ENCODE results near the gene CALHM5. TPM values are rescaled to one million over a fixed set of nuclear protein-coding genes. Genes with fewer than 3 reads are reported as not detected.

Gene CALHM5
- total and polyA plus RNA-seq, 7 donors, result 0.52 to 1.2 (median 0.81) TPM

DNA sequence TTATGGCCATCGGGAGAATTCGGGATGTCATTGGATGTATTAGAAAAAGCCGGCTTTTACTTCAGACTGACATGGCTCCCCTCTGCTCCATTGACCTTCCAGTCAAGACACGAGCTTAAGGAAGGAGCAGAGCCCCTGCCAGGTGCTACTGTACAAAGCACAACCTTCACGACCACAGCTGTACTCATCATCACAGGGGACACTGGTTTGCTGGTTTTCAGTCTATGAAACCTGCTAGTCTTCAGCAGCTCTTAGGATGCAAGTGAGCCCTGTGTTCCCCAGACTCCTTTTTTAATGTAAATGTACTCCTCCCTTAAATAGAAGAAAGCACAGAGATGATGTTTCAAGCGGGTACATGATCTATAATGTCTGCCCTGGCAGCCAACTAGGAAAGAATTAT lies 35.9 kb downstream of the CALHM5 start:
- DNase-seq (no peak), ATAC-seq (no peak)
- intact Hi-C loops (cut with DNase I), result no loop called here
- H3K27ac ChIP-seq, result no peak overlapping the region
- no peaks in the 10 kb centered on the region for H3K4me1 ChIP-seq
- no peaks in the 10 kb centered on the region for H3K36me3 ChIP-seq (ENCODE audit: insufficient read depth in 1 of 2, low read depth in 1 of 2)
- H3K9me3 ChIP-seq, result no peaks in the 10 kb centered on the region
- H3K4me3 ChIP-seq, result no peak overlapping the region
- WGBS, 3 donors, result 81 to 88% (median 84%) methylated on average over 6 of the region's 6 CpGs
- TF ChIP-seq, protein P1, sequence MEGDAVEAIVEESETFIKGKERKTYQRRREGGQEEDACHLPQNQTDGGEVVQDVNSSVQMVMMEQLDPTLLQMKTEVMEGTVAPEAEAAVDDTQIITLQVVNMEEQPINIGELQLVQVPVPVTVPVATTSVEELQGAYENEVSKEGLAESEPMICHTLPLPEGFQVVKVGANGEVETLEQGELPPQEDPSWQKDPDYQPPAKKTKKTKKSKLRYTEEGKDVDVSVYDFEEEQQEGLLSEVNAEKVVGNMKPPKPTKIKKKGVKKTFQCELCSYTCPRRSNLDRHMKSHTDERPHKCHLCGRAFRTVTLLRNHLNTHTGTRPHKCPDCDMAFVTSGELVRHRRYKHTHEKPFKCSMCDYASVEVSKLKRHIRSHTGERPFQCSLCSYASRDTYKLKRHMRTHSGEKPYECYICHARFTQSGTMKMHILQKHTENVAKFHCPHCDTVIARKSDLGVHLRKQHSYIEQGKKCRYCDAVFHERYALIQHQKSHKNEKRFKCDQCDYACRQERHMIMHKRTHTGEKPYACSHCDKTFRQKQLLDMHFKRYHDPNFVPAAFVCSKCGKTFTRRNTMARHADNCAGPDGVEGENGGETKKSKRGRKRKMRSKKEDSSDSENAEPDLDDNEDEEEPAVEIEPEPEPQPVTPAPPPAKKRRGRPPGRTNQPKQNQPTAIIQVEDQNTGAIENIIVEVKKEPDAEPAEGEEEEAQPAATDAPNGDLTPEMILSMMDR (IDR thresholded peaks at IDR 0.05), result no peak
- no peaks in the 10 kb centered on the region for H3K27me3 ChIP-seq (ENCODE audit: insufficient read depth in 3 of 3, low read length in 2 of 3)

- WGBS, 3 donors, result 27 to 42% (median 28%) methylated on average over 4 of the region's 4 CpGs
- intact Hi-C loops (cut with DNase I), result no loop called here
- Histone ChIP-seq H3K9me3 (no peaks in the 10 kb centered on the region), H3K4me1 (no peaks in the 10 kb centered on the region), H3K4me3 (no peak overlapping the region), H3K36me3 (ENCODE audit: insufficient read depth in 1 of 2, low read depth in 1 of 2) (no peaks in the 10 kb centered on the region), H3K27ac (no peak overlapping the region), H3K27me3 (ENCODE audit: insufficient read depth in 3 of 3, low read length in 2 of 3) (peaks cover 0 to 1% (median 0%) of the 10 kb centered on the region in 3 donors)
- DNase-seq (no peak), ATAC-seq (no peak)
- TF ChIP-seq, protein P1 (IDR thresholded peaks at IDR 0.05), result no peak
Observed at GRCh38 chr6:116550796-116551195, 39.4 kb downstream of the CALHM5 start.

DNA sequence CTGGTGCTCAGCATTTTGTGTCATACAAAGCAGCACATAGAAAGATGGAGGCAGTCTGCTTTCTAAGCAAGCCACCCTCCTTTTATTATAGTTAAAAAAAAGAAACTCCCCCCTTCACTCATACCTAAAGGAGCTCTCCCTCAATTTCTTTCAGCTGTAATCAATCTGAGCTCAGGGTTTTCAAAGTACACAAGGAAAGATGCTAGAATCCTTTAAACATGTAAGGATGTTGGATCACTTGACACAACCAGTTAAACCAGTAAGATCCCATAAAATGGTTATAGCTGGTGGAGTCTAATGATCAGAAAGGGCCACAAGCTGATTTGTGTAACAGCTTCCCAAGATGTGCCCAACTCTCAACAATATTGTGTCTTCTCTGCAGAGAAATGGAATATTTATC lies 42.0 kb downstream of the CALHM5 start, which contains the start of gene CALHM4:
TSS of gene CALHM4 (plus strand) at position 301 of the 400 bp plus-strand sequence. CDS start at position 344, 43 bp downstream.
- no peak within 1 kb of the TSS for H3K4me3 ChIP-seq
- peaks cover 6% of the 10 kb centered on the region for H3K4me1 ChIP-seq
- H3K27me3 ChIP-seq (ENCODE audit: insufficient read depth in 3 of 3, low read length in 2 of 3), result peaks cover 0 to 3% (median 0%) of the 10 kb centered on the region in 3 donors
- no peaks in the 10 kb centered on the region for H3K9me3 ChIP-seq
- H3K27ac ChIP-seq, result no peak within 1 kb of the TSS
- no peaks in the 10 kb centered on the region for H3K36me3 ChIP-seq (ENCODE audit: insufficient read depth in 1 of 2, low read depth in 1 of 2)
- intact Hi-C loops (cut with DNase I), result no loop called here
- TF ChIP-seq, protein P1 (IDR thresholded peaks at IDR 0.05), result no peak
- ATAC-seq (no peak), DNase-seq (no peak)

DNA sequence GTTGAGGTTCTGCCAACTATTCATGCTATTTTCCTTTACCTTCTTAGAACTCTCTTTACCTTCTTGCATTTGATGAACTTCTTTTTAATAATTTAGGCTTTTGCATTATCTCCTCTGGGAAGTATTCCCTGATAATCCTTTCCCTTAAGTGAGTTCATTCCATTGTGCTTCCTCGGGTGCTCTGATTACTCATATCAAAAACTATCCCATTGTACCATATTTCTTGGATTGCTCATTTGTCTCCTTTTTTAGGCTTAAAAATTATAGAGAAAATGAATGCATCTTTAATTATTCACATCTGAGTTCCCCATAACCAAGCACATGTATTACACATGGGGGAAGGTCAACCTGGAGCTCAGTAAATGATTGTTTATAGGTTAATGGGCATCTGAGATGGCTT lies 44.6 kb downstream of the CALHM5 start:
- no peaks in the 10 kb centered on the region for H3K9me3 ChIP-seq
- H3K4me3 ChIP-seq, result no peak overlapping the region
- H3K27ac ChIP-seq, result no peak overlapping the region
- H3K36me3 ChIP-seq (ENCODE audit: insufficient read depth in 1 of 2, low read depth in 1 of 2), result no peaks in the 10 kb centered on the region
- intact Hi-C loops (cut with DNase I), result no loop called here
- WGBS, 3 donors, result 53 to 66% (median 62%) methylated on average over 1 of the region's 1 CpG
- H3K27me3 ChIP-seq (ENCODE audit: insufficient read depth in 3 of 3, low read length in 2 of 3), result peaks cover 0 to 3% (median 0%) of the 10 kb centered on the region in 3 donors
- DNase-seq (no peak), ATAC-seq (no peak)
- peaks cover 9% of the 10 kb centered on the region for H3K4me1 ChIP-seq
- TF ChIP-seq, protein P1 (IDR thresholded peaks at IDR 0.05), result no peak

- TF ChIP-seq, protein P1 (IDR thresholded peaks at IDR 0.05), result no peak
- H3K9me3 ChIP-seq, result no peaks in the 10 kb centered on the region
- no peaks in the 10 kb centered on the region for H3K36me3 ChIP-seq (ENCODE audit: insufficient read depth in 1 of 2, low read depth in 1 of 2)
- no peak for DNase-seq
- 32 to 64% (median 55%) methylated on average over 5 of the region's 5 CpGs for WGBS, 3 donors
- peaks cover 0 to 3% (median 0%) of the 10 kb centered on the region in 3 donors for H3K27me3 ChIP-seq (ENCODE audit: insufficient read depth in 3 of 3, low read length in 2 of 3)
- peak; percentile 54 to 83 (median 74) for ATAC-seq
- no peak overlapping the region for H3K4me3 ChIP-seq
- H3K4me1 ChIP-seq, result peaks cover 9% of the 10 kb centered on the region
- peak overlapping the region; percentile 19 for H3K27ac ChIP-seq
- intact Hi-C loops (cut with DNase I), result no loop called here
Observed at GRCh38 chr6:116556814-116557415, 45.5 kb downstream of the CALHM5 start.
